Caki2 (cell line): Measurements from ENCODE around the gene TOX4. TPM values are rescaled to one million over a fixed set of nuclear protein-coding genes. Genes with fewer than 3 reads are reported as not detected.
A peak's percentile ranks its signal among the peaks of the same experiment; 100 is the strongest.
"Not testable (repeated sequence)": the region's sequence is repeated elsewhere in the genome, so short reads cannot be mapped to it uniquely, and the experiment has no call there.

Experiments used
- DNase-seq: peaks from one replicate; pipeline ENCODE4 v3.0.0-alpha.2; 2015; ENCODE audit warnings: low read depth
- in situ Hi-C: cut with HindIII; loops from 2 replicates; pipeline ENCODE4 v1.10.0; 2016; ENCODE audit warnings: low sequenced_read_pairs, low pct_unique_long_range_greater_than_20kb, mixed read lengths
- total RNA-seq: library from RNA; depleted of rRNA; stranded (reverse); fragments of >200 nt; shearing (Covaris generic); gene quantifications from 2 replicates; pipeline ENCODE4 v1.2.3, GENCODE V29; 2014; ENCODE audit warnings: low replicate concordance; rRNA removed

Gene TOX4
- total RNA-seq, result 43.9 and 89.9 TPM in 2 replicates

DNA sequence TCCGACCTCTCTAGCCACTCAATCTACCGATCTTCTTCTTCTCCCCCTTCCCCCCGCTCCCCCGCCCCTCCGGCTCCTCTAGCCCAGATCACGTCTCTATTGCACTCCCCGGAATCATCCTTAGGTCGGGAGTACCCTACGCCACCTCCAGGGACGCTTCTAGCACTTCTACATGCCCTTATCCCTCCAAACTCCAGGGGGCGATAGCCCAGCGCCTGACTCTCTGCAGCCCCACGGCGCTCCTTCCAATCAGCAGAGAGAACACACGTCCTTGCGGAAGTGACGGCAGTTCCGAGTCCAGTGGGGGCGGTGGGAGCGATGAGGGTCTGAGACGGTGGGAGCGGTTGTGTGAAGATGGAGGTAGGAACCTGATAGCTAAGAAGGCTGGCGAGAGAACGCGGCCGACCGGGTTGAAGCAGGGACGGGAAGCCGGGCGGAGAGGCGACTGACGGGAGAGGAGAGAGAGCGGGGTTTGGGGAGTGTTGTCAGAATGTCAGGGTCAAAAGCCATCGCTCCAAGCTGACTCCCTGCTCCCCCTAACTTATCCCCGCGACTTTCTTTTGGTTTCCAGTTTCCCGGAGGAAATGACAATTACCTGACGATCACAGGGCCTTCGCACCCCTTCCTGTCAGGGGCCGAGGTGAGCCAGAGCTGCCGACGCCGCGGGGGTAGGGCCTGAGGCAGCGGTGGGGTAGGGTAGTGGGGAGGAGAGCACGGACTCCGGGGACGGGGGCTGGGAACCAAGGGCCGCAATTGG, at the start of gene TOX4, which contains the start of gene RAB2B:
Gene TOX4 (plus strand): TSS at position 271 of the 757 bp plus-strand sequence. CDS start 84 bp downstream, at position 355.
Gene RAB2B (minus strand): TSS at position 35 of the 757 bp plus-strand sequence. CDS start 87 bp downstream, outside the sequence.
- in situ Hi-C loops, result no loop called here
- DNase-seq, result peak; percentile 95

DNA sequence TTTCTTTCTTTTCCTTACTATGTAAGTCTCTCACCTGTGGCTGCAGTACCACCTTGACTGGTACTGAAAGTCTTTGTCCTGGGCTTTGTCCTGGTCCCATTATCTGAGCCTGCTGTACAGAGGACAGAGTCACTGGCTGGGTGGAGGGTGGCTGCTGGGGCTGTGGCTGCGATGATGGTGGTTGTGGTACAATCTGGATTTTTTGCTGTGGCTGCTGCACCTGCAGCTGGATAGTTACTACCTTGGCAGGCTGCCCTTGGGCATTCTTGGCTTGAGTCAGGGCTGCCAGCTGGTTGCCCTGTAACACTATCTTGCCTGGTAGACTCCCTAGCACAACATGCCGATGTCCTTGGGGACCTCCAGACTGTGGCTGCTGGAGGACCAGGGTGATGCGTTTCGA, 48.1 kb upstream of the TOX4 start:
- in situ Hi-C loops, result no loop called here
- no peak for DNase-seq

DNA sequence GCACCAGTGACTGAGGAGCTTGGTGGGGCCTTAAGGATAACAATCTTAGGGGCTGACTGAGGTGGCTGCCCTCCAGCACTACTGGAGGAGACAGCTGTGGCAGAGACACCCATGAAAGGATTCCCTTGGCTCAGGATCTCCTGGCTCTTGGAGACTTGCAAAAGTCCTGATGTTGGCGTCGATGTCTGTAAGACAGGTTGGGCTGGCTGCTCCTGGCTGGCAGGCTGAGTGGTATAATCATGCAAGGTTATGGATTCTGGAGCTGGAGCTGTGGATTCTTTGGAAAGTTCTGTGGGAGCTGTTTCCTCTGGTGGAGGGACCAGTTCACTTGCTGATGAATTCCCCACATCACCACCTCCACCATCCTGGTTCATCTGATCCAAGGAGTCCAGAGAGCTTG, 45.9 kb upstream of the TOX4 start:
- in situ Hi-C loops, result no loop called here
- DNase-seq, result no peak

DNA sequence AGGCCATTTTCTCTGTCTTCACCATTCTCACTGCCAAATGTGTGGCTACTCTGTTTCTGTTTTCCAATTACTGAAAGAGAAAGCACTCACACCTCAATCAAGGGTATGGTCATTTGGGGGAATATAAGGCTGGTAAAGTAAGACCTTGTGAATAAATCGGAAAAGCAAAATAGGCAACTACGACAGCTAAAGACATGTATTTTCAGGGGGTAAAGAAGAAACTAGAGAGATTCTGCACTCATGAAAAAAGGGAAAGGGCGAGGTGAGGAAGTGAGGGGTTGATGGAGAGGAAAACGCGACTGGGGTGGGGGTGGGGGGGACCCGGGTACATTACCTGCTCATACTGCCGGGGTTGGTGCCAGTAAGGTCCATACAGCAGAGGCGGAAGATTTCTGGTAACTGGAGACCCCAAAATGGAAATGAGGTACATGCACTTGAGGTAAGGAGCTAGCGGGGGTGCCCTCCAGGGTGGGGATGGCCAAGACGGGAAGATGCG, 40.4 kb upstream of the TOX4 start:
- in situ Hi-C loops, result no loop called here

DNA sequence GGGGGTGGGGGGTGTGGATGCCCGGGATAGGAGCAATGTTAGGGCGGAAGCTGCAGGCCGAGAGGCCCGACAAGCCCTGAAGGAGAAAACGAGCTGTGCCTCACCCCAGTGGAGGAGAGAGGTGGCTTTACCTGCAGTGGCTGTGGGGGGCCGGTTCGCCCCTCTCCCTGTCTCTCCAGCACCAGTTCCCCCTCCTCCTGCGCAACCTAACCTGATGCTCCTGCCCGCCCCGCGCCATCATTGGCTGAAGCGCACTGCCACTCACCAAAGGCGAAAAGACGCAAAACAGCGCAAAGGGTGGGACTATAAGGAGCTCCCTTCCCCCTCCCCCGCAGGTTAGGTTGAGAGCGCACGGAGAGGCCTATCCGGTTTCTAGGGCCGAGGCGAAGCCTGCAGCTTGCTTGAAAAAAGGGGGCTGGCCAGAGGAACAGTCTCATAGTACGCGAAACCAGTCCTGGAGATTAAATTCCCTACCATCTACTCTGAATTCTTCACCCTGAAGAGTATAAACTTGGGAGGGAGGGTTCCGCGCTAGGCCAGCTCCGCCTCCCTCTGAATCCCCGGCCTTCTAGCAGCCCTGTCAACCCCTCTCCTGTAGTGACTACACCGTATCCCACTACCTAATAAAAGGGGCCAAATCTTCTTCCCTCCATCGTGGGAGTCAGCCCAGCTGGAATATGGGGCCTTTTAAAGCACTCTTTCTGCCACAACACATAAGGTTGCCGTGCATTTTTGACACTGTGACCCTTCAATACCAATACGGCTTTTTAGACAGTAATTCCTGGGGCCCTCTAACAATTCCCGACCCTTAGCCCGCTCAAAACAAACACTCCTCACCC, 39.7 kb upstream of the TOX4 start:
- DNase-seq, result peak; percentile 98
- in situ Hi-C loops, result no loop called here

More for the DNA sequence above, 40.4 kb upstream of the TOX4 start:
- DNase-seq, result peak; percentile 2

DNA sequence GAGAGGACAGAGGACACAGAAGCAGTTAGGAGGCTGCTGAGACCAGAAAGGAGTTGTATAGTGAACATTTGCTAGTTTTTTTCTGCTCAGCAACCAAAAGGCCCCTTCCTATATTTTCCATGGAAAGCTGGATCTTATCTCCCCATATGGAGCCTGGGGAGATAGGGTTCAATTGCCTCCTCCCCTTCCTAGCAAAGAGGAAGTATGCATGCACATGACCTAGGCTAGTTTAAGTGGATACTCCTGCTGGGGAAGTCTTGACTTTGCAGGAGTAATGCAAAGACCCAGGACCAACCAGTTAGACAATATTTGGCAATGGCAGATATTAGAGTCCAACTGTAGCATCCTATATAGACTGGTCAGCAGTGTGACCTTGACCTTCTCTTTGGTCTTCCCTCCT, 36.1 kb upstream of the TOX4 start:
- no peak for DNase-seq
- in situ Hi-C loops, result no loop called here

DNA sequence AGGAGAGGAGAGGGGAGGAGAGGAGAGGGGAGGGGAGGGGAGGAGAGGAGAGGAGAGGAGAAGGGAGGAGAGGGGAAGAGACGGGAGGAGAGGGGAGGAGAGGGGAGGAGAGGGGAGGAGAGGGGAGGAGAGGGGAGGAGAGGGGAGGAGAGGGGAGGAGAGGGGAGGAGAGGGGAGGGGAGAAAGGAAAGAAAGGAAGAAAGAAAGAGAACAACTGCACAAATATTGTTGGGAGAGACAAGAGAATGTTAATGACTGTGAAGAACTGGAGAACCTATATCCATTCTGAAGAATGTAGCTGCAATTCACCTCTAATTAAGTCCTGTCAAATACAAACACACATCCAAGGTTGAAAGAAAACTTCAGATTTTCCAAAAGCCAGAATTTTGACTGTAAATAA, 34.3 kb upstream of the TOX4 start:
- DNase-seq, in situ Hi-C loops: not testable (repeated sequence)

DNA sequence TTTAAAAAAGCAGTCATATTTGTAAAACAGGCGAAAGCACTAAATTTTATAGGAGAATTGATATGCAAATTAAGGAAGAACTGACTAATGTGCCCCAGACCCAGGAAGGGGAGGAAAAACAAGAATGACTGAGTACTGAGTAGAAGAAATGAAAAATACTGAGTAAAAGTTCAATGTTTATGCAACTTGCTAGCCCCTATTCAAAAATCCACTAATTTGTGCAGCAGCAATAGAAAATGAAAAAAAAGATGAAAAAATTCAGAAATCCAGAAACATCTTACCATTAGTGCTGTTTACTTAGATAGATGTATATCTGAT, 27.1 kb upstream of the TOX4 start:
- DNase-seq, result no peak
- in situ Hi-C loops, result no loop called here

DNA sequence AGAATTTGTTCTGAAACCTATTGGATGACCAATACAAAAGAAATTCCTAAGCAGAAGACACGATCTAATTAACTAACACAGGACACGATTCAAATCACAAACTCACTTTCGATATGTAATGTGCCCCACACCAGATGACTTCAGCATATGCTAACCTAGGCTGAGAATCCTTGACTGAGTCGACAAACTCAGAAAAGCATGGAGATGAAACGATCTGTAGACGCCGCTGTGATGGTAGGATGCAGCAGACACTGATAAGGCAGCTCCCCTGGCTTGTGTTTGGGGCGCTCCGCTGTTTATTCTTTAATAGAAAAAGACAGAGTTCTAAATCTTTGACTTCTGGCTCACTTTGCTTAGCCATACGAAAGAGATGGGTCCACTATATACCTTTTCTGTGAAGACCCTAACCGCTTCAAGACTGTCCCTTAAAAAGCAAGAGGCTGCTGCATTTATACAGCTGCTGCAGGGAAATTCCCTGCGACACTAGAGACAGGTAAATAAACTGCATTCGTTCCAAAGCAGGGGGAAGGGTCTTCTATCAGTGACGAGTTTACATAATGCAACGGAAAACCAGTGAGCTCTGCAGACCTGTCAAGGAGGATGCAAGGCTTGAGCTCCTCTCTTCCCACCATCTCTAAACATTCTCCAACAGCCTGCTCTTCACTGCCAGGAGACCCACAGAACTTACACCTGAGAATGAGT, 22.0 kb upstream of the TOX4 start:
- peak; percentile 11 for DNase-seq
- in situ Hi-C loops, result no loop called here

DNA sequence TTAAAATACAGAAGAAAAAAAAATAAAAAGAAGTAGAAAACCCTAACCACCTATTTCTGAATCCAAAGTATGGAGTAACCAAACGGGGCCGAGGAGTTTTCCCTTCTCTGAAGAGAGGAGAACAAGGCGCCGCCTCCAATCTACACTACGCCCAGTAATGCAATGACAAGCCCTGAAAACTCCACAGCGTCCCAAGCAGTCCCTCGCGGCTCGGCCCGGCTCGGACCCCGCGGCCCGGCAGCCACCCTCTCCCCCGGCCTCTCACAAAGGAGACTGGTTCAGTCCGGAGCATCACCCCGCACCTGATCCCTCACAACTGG, 21.4 kb upstream of the TOX4 start:
- no peak for DNase-seq
- in situ Hi-C loops, result no loop called here

DNA sequence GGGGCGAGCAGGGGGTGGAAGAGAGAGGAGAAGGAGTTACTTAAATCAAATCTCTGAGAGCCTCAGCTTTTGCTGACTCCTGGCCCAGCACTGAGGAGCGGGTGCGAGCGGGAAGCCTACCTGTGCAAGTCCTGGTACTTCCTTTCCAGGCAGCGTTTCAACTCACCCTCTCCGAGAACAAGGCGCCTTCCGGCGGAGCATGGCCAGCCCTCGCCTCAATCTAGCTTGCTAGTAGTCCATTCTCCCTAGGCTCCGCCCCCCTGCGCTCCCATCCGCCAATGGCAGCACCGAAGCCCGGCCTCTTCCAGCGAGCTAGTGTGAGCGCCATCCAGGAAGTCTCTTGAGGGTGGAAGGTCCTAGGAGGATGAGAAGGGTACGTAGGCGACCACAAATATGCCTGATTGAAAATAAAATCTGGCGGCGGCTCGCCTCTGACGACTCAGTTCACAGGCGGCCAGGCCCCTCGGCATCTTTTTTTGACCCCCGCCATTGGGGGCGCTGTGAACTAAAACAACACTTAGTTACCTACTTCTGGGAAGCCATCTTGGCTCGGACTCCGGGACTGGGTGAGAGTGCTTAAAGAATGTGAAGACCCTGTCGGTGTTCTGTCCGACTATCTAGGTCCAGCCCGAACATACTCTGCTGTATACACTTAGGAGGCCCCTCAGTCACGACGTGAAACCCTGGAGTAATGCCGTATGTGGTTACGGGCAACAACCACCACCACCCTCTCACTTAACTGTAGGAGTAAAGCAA, 20.9 kb upstream of the TOX4 start, which contains the start of gene CHD8:
Gene CHD8 (minus strand): TSS at position 212 of the 756 bp plus-strand sequence. CDS start 24,480 bp downstream, outside the sequence.
- in situ Hi-C loops, result no loop called here
- peak; percentile 99 for DNase-seq

DNA sequence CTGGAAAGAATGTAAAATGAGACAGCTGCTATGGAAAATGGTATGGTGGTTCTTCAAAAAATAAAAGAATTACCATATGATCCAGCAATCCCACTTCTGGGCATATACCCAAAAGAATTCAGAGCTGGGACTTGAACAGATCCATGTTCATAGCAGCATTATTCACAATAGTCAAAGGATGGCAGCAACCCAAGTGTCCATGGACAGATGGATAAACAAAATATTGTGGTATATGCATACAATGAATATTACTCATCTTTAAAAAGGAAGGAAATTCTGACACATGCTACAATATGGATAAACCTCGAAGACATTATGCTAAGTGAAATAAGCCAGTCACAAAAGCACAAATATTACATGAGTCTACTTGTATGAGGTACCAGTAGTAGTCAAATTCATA, 9.4 kb upstream of the TOX4 start:
- no peak for DNase-seq
- in situ Hi-C loops, result no loop called here

DNA sequence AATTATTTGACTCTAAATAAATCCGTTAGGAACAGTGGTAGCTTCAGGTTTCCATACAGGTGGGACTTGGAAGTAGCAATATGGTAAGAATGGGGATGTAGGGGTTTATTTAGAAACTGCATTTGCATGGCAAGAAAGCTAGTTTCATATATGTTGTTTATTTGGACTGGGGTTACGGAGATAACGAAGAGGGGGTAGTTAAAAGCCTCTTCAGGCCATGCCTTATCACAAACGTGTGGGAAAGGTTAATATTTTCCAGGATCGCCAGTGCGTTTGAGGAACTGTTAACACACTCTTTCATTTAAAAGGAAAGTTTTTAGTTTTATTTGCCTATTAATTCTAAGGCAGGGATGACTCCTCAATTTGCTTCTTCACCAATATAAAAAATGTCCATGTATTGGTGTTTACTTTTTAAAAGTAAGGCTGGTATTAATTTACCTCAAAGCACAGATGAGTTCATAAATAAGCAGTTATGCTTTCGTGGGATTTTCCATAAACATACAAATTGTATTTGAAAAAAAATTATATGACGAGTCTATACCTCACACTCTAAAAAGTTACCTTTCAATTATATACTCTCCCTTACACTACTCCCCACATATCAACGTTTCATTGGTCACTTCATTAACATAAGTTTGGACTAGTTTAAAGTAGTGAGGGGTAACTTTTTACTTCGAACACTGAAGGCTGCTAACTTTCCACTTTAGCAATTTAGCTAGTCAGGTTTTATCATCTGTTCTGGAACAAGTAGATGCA, 1.1 kb upstream of the TOX4 start:
- in situ Hi-C loops, result no loop called here
- DNase-seq, result no peak

DNA sequence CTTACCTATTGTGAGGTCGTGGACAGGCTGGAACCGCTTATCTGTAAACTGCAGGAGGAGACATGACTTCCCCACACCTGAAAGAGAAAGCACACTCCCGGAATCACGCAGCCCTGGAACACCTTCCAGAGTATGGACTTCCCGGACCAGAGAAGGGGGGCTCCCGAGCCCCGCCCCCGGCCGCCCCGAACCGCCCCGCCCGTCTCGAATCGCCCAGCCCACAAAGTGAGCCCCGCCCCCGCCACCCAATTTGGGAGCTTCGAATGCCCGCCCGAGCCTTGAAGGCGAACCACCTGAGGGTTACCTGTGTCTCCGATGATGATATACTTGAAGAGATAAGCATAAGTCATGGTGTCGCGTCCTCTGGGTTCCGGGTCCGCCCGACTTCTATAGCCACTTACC, 471 bp upstream of the TOX4 start:
- no peak for DNase-seq
- in situ Hi-C loops, result no loop called here

DNA sequence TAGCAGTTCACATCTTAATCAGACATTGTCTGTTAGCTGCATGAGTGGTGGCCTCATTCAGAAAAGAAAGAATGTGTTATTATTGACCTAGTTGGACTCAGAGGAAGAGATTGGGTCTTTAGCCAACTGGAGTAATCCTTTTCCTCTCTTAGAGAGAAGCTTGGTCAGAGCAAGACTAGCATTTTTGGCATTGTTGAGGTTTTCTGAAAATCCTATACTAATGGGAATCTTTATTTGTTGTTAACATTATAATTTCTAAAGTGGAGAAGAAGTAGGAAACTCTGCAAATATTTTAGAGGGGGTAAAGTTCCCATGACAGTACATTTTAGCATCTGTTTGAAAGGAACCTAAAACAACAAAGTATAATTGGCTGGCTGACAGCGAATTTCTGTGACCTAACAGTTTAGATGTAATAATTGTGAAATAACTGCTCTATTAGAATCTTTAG, 9.7 kb downstream of the TOX4 start:
- no peak for DNase-seq

DNA sequence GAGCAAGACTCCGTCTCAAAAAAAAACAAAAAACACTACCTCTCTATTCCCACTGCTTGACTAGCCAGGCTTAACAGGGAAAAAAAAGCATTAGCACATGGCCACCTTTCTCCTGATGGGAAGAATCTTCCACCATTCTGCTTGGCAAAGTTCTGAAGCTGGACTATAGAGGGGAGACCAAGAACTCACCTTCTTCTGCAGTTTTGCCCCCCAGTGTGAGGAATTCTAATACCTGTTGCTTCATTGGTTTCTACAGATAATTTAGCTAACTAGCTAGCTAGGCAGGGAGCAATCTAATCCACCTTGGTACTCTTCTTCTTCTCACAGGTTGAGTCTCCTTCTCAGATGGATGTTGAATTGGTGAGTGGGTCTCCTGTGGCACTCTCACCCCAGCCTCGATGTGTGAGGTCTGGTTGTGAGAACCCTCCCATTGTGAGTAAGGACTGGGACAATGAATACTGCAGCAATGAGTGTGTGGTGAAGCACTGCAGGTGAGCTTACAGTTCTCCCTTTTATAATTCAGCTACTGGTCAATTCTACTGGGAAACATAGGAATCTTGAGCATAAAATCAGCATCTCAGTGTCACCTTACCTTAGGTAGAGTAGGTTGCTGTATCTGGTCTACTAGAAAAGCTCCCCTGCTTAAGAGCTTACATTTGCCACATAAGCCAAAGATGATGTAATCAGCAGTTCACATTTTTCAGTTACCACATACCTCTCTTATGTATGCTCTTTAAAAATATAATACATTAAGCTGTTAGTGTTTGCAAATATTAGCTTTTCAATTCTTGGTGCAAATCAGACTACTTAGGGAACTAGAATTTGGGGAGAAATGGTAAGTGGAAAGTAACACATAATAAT, 18.1 kb downstream of the TOX4 start:
- no peak for DNase-seq
- in situ Hi-C loops, result no loop called here

More for the DNA sequence above, 9.7 kb downstream of the TOX4 start:
- in situ Hi-C loops, result no loop called here
